Mucosa of stomach (tissue), 1 donor: Measurements from ENCODE around the gene CD8B2.
A peak's percentile ranks its signal among the peaks of the same experiment; 100 is the strongest.

Source experiments
- H3K27me3 ChIP-seq: one replicate; pipeline ENCODE4 v1.7.0; 2013; ENCODE audit warnings: mild to moderate bottlenecking, low read length; ENCODE audit not compliant: control insufficient read depth, insufficient read depth
- H3K36me3 ChIP-seq: one replicate; pipeline ENCODE4 v1.7.0; 2013; ENCODE audit warnings: low read length; ENCODE audit not compliant: control insufficient read depth, insufficient read depth
- H3K4me1 ChIP-seq: one replicate; pipeline ENCODE4 v1.7.0; 2013; ENCODE audit warnings: mild to moderate bottlenecking, low read length; ENCODE audit not compliant: control insufficient read depth, insufficient read depth
- H3K4me3 ChIP-seq: one replicate; pipeline ENCODE4 v1.7.0; 2013; ENCODE audit warnings: low read length
- H3K9ac ChIP-seq: one replicate; pipeline ENCODE4 v1.7.0; 2013; ENCODE audit warnings: mild to moderate bottlenecking, low read length, moderate library complexity
- H3K9me3 ChIP-seq: one replicate; pipeline ENCODE4 v1.7.0; 2013; ENCODE audit warnings: mild to moderate bottlenecking, low read length, moderate library complexity; ENCODE audit not compliant: control insufficient read depth
- donor health status: Pancreatic carcinoma.

Gene CD8B2

GRCh38 chr2:106516864-106517263 is 29.7 kb downstream of the CD8B2 start:
- Histone ChIP-seq H3K4me1 (no peaks in the 10 kb centered on the region), H3K9ac (no peak overlapping the region), H3K9me3 (no peaks in the 10 kb centered on the region), H3K27me3 (no peaks in the 10 kb centered on the region), H3K4me3 (no peak overlapping the region), H3K36me3 (no peaks in the 10 kb centered on the region)

GRCh38 chr2:106517329-106517728 is 30.2 kb downstream of the CD8B2 start:
- H3K27me3 ChIP-seq, result no peaks in the 10 kb centered on the region
- H3K4me1 ChIP-seq, result no peaks in the 10 kb centered on the region
- H3K9ac ChIP-seq, result no peak overlapping the region
- H3K9me3 ChIP-seq, result no peaks in the 10 kb centered on the region
- no peaks in the 10 kb centered on the region for H3K36me3 ChIP-seq
- no peak overlapping the region for H3K4me3 ChIP-seq

- Histone ChIP-seq H3K36me3 (no peaks in the 10 kb centered on the region), H3K4me3 (no peak overlapping the region), H3K4me1 (no peaks in the 10 kb centered on the region), H3K9ac (no peak overlapping the region), H3K27me3 (no peaks in the 10 kb centered on the region), H3K9me3 (no peaks in the 10 kb centered on the region)
Measured at GRCh38 chr2:106519767-106520166, 32.6 kb downstream of the CD8B2 start.

GRCh38 chr2:106521016-106521415 is 33.9 kb downstream of the CD8B2 start:
- no peaks in the 10 kb centered on the region for H3K9me3 ChIP-seq
- H3K4me1 ChIP-seq, result no peaks in the 10 kb centered on the region
- H3K9ac ChIP-seq, result no peak overlapping the region

GRCh38 chr2:106523976-106524665 is 37.0 kb downstream of the CD8B2 start:
- H3K9ac ChIP-seq, result no peak overlapping the region

More at GRCh38 chr2:106521016-106521415, 33.9 kb downstream of the CD8B2 start:
- no peaks in the 10 kb centered on the region for H3K36me3 ChIP-seq
- no peaks in the 10 kb centered on the region for H3K27me3 ChIP-seq
- no peak overlapping the region for H3K4me3 ChIP-seq

GRCh38 chr2:106530866-106531265 is 43.7 kb downstream of the CD8B2 start:
- no peaks in the 10 kb centered on the region for H3K9me3 ChIP-seq
- no peak overlapping the region for H3K4me3 ChIP-seq
- no peaks in the 10 kb centered on the region for H3K27me3 ChIP-seq
- H3K9ac ChIP-seq, result no peak overlapping the region
- H3K4me1 ChIP-seq, result no peaks in the 10 kb centered on the region
- H3K36me3 ChIP-seq, result no peaks in the 10 kb centered on the region

More at GRCh38 chr2:106523976-106524665, 37.0 kb downstream of the CD8B2 start:
- Histone ChIP-seq H3K4me3 (no peak overlapping the region), H3K36me3 (no peaks in the 10 kb centered on the region), H3K9me3 (no peaks in the 10 kb centered on the region), H3K27me3 (no peaks in the 10 kb centered on the region), H3K4me1 (no peaks in the 10 kb centered on the region)

GRCh38 chr2:106531676-106532214 is 44.6 kb downstream of the CD8B2 start:
- Histone ChIP-seq H3K9ac (no peak overlapping the region), H3K27me3 (no peaks in the 10 kb centered on the region), H3K36me3 (no peaks in the 10 kb centered on the region), H3K4me1 (no peaks in the 10 kb centered on the region), H3K4me3 (no peak overlapping the region), H3K9me3 (no peaks in the 10 kb centered on the region)

GRCh38 chr2:106532236-106532635 is 45.1 kb downstream of the CD8B2 start:
- Histone ChIP-seq H3K9me3 (no peaks in the 10 kb centered on the region), H3K9ac (no peak overlapping the region), H3K4me1 (no peaks in the 10 kb centered on the region), H3K4me3 (no peak overlapping the region), H3K36me3 (no peaks in the 10 kb centered on the region), H3K27me3 (no peaks in the 10 kb centered on the region)

- no peaks in the 10 kb centered on the region for H3K9me3 ChIP-seq
- H3K4me3 ChIP-seq, result no peak overlapping the region
- no peak overlapping the region for H3K9ac ChIP-seq
- no peaks in the 10 kb centered on the region for H3K4me1 ChIP-seq
- no peaks in the 10 kb centered on the region for H3K27me3 ChIP-seq
- no peaks in the 10 kb centered on the region for H3K36me3 ChIP-seq
Measured at GRCh38 chr2:106534471-106534870, 47.3 kb downstream of the CD8B2 start.

GRCh38 chr2:106536490-106536889 is 49.3 kb downstream of the CD8B2 start:
- Histone ChIP-seq H3K27me3 (no peaks in the 10 kb centered on the region), H3K4me1 (no peaks in the 10 kb centered on the region), H3K4me3 (no peak overlapping the region), H3K36me3 (no peaks in the 10 kb centered on the region), H3K9ac (no peak overlapping the region), H3K9me3 (no peaks in the 10 kb centered on the region)

GRCh38 chr2:106537047-106537446 is 49.9 kb downstream of the CD8B2 start:
- Histone ChIP-seq H3K4me1 (no peaks in the 10 kb centered on the region), H3K27me3 (no peaks in the 10 kb centered on the region), H3K4me3 (no peak overlapping the region)

GRCh38 chr2:106537791-106538191 is 50.6 kb downstream of the CD8B2 start:
- Histone ChIP-seq H3K9me3 (no peaks in the 10 kb centered on the region), H3K27me3 (no peaks in the 10 kb centered on the region), H3K4me3 (no peak overlapping the region), H3K9ac (peak overlapping the region; percentile 15), H3K36me3 (no peaks in the 10 kb centered on the region), H3K4me1 (no peaks in the 10 kb centered on the region)

More at GRCh38 chr2:106537047-106537446, 49.9 kb downstream of the CD8B2 start:
- Histone ChIP-seq H3K9me3 (no peaks in the 10 kb centered on the region), H3K36me3 (no peaks in the 10 kb centered on the region), H3K9ac (no peak overlapping the region)
